Endometrial microvascular endothelial cells (primary cell): ENCODE results near the gene C10orf90. TPM values are rescaled to one million over a fixed set of nuclear protein-coding genes. Genes with fewer than 3 reads are reported as not detected.
"Not testable (repeated sequence)": the region's sequence is repeated elsewhere in the genome, so short reads cannot be mapped to it uniquely, and the experiment has no call there.

Source experiments
- in situ Hi-C: cut with HindIII; loops from 2 replicates; pipeline ENCODE4 v1.10.0; 2017; ENCODE audit warnings: low sequenced_read_pairs, low pct_unique_long_range_greater_than_20kb; ENCODE audit errors: inconsistent ontology term
- total RNA-seq: library from RNA; depleted of rRNA; stranded (reverse); fragments of >200 nt; gene quantifications from one replicate; pipeline ENCODE4 v1.2.3, GENCODE V29; 2015; ENCODE audit errors: inconsistent ontology term

Gene C10orf90
- total RNA-seq, 1 donor from 2014 or later: not detected

DNA sequence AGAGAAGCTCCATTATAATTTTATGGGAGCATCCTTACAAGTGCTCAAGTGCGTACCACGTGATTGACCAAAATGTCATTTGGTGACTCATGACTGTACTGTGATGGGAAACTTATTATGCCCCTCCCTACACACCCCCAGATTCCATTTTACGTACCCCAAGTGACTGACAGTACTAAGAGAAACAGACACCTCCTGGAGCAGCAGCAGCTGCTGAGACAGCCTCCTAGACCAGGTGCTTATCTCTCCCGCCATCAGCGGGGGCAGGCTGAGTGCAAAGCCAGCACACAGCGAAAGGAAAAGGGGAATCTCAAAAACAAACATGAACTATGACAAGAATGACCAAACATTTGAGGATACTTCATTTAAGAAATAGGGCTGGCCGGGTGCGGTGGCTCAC, 278.0 kb downstream of the C10orf90 start:
- in situ Hi-C loops: no loop called here

DNA sequence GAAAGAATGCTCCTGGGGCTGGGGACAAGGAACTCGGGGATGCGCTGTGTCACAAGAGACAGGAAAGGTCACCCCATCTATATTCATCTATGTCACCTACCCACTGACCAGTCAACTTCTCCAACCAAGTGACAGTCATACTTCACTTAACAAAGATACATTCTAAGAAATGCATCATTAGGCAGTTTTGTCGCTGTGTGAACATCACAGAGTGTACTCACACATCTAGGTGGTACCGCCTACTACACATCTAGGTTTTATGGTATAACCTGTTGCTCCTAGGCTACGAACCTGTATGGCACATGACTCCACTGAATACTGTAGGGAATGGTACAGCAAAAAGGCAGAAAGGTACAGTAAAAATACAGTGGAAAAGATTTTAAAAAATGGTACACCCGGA, 278.4 kb downstream of the C10orf90 start:
- in situ Hi-C loops: no loop called here

DNA sequence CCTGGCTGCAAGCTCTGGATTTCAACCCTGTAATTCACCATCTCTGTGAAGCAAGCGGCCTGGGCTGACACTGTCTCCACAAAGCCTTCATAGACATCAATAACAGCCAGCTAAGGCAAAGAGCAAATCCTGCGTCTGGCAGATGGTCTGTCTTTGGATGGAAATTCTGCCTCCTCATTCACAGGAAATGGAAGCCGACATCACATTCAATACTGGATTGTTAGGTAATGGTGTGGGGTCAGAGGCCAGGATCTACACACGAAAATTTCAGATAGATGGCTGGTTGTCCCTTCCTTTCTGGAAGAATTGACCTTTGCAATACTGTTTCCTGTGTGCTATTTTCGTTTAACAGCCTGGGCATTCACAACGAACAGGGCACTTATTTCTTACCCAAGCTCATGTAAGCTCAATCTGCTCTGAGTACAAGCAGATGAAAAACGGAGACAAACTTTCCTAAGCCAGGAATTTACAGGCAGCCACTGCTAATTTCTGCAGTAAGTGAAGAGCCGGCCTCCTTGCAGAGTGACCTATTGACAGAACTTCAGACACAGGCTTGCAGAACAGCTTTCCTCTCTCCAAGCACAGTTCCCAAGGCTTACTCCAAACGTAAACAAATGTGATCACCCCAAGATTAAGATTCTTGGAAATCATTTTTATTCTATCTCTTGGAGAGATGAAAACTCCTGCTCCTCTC, 279.2 kb downstream of the C10orf90 start:
- in situ Hi-C loops: no loop called here

DNA sequence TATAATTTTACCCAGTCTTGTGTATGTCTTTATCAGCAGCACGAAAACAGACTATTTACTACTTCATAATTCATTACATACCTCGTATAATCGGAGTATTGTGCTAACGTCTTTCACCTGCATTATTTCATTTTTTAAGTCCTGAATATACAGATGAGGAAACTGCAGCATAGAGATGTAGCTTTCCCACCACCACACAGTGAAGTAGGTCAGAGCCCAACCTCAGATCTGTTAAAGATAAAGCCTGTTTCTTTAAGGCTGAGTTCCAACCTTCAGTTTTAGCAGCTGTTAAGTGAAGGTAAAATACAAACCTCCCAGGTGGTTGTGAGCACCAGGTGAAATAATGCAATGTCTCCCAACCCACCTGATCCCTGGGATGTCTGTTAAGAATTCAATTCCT, 280.2 kb downstream of the C10orf90 start:
- in situ Hi-C loops: no loop called here

DNA sequence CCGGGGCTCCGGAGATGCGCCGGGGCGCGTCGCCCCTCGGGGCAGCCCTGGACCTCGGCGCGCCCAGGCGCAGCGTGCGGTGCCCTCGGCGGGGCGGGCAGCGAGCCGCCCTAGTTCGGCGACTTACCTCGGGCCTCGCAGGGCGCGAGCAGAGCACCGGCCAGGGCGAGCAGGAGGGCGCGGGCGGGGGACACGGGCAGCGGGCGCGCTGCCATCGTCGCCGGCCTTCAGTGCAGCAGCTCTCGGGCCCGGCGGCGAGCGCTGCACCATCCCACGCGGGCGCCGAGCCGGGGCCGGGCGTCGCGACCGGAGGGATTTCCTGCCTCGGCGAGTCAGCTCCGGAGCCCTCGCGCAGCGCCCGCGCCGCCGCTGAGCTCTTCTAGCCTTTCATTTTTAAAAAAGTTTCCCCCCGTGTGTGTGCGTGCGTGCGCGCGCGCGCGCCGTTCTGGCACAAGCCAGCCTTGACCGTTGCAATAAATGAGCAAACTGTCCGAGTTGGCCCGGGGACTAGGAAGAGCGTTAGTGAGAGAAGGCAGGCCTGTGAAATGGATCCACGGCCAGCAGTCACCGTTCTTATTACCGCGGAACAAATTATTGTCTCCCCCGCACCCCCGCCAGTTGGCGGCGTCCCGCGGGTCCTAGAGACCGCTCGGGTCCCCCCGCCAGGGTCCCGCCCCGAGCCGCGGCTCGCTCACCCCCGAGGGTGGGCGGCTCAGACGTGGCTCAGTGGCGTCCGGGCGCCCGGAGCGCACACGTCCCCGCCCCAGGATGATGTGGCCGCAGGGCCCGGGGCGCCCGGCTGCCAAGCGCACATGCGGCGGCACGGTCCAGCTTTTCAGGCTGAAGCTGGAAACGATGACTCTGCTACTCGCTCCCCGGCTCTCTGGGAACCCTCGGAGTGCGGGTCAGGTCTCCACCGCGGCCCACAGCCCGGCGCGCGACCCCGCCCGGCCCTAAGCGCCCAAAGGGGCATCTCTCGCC, 282.3 kb downstream of the C10orf90 start, which contains the start of gene ADAM12:
ADAM12 (minus strand) TSS at position 547 of the 981 bp plus-strand sequence; CDS start at position 215, 332 bp downstream.
- in situ Hi-C loops: no loop called here

DNA sequence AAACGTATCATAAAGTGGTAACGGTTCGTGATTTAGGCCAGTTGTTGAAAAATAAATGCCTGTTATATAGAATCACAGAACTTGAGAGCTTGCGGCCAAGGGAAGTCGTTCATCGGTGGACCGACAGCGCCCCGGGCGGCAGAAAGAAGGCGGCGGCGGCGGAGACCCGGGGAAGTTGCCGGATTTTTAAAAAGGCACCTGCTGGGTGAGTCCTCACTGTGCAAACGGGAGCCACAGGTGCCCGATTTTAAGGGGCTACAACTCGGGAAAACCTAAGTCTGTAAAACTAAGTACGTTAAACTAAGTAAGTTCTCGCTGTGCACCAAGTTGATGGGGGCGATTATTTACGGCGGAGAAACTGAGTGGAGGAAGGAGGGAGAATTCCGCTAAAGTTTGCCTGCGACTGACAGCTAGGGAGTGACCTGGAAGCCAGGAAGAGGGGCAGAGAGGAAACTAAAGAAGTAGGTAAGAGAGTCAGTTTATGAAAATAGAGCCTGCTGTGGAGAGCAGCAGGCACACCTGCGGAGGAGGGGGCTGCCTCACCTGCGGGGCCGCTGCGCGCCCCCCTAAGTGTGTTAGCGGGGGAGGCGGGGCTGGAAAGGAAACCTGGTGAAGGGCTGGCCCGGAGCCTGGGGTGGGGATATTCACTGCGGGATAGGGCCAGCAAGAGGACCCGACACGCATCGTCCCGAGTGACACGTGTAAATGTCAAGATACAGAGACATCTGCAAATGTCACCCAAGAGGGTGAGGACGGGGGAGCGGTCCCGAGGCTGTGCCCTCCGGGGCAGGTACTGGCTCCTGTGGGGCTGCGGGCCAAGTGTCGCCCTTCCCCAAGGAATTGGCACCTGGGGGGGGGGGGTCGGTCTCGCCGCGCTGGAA, 283.2 kb downstream of the C10orf90 start:
- in situ Hi-C loops: no loop called here

DNA sequence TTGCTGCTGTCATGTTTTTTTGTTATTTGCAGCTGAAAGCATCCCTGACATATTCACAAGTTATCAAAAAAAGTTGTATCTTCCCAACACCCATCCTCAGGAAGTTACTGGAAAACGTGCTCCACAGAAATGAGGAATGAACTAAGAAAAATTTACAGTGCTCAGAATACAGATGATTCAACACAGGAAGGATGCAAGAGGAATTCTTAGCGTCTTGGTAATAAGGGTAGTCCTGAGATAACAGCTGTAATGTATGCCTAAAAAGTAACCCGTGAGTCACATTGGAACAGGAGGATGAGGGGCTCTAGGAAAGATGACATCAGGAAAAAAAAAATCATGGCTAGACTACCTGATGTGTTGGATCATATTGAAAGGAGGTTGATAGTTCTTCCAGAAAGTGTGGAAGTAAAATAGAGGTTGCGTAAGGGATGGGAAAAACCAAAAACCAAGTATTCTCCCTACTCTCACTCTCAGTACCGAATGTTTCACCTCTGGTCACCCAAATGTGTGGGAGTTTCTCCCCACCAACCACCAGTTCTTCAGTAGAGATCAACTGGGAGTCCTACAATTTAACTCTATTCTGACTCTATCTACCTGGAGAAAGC, 286.1 kb downstream of the C10orf90 start:
- in situ Hi-C loops: no loop called here

DNA sequence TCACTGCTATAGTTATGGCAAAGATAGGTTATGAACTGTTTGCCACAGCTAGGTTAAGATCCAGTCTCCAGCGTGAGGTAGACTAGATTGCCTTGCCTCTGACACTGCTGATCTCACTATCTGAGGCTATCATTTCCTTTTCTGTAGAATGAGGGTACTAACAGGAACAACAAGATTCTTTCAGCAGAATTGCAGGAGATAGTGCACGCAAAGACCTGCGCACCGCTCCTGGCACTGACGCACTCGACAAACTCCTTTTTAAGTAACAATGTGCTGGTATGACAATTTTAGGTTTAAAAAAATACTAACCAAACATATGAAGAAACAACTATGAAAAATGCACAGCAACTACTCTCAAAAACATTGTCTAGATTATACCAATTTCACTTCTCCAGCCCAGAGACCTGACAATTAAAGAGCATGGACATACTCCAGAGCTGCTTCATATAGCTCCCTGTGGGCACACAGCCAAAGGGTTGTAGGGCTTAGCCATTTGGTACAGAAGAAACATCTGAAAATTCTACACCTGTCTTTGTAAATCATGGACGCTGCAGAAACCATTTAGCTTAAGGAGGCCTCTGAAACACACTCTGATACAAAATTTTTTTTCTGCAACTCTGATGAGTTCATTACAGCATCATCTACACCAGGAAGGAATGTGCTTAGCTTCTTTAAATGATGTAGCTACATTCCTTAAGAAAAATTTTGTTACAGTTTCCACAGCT, 290.0 kb downstream of the C10orf90 start:
- in situ Hi-C loops: no loop called here

DNA sequence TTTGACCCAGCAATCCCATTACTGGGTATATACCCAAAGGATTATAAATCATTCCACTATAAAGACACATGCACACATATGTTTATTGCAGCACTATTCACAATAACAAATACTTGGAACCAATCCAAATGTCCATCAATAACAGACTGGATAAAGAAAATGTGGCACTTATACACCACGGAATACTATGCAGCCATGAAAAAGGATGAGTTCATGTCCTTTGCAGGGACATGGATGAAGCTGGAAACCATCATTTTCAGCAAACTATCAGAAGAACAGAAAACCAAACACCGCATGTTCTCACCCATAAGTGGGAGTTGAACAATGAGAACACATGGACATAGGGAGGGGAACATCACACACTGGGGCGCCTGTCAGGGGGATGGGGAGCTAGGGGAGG, 291.3 kb downstream of the C10orf90 start:
- in situ Hi-C loops: not testable (repeated sequence)

DNA sequence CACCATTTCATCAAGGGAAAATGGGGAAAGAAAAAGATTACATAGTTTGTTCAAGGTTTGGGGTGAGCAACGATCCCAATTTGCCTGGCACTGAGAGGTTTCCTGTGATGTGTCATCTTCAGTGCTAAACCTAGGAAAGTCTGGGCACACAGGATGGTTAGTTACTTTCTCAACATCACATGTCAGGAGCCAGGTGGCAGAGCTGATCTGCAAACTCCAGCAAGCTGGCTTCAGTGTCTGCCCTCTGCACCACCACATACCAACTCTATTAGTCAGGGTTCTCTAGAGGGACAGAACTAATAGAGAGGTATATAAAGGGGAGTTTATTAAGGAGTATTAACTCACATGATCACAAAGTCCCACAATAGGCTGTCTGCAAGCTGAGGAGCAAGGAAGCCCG, 293.5 kb downstream of the C10orf90 start:
- in situ Hi-C loops: no loop called here

DNA sequence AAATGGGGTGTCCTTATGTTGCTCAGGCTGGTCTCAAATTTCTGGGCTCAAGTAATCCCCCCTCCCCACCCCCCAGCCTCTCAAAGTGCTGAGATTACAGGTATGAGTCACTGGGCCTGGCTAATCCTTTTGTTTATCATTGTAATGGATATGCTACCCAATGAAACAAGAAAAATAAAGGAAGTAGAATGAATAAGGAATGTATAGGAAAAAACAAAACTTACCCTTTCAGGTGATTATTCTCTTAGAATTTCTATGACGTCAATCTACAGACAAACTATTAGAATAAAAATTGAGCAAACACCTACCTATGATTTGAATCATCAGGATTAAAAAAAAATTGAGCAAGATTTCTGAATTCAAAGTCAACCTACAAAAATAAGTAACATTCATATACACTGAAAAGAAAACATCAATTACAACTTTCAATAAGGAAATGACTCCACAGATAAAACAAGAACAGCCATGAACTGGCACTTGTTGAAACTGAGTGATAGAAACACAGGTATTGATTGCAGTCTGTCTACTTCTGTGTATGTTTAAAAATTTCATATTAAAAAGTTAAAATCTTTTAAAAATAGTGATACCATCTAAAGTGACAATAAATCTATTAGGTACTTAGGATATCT, 294.5 kb downstream of the C10orf90 start:
- in situ Hi-C loops: no loop called here

DNA sequence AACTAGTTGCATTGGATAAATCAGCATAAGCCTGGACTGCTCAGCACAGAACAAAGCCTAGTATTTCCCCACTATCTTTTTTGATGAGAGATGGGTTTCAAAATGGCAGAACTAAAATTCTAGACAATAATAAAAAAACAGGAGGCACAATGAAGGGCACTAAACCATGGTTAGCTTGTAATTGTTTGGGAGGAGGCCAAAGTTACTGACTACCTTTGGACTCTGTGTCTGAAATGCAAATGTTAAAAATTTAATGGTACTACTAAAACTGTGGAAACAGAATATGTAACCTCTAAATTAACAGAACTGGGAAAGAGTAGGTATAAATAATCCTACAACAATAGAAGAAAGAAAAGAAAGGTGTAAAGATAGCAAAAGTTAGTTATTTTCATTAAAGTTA, 295.2 kb downstream of the C10orf90 start:
- in situ Hi-C loops: no loop called here

Other genes starting within 250 kb of the C10orf90 start
- gene DOCK1, start 234.7 kb upstream of the C10orf90 start, total RNA-seq: 38.1 TPM